Gastroesophageal sphincter (tissue), 3 donors: ENCODE results near the gene AADAC.

Source experiments
- EP300 ChIP-seq: sonication (generic); formaldehyde crosslinking; IDR thresholded peaks from one replicate; pipeline ENCODE4 v1.6.1; 2017; ENCODE audit warnings: antibody characterized with exemption, mild to moderate bottlenecking
- TF ChIP-seq, protein P1 (sequence below), 4 experiments: fragments of 200-600 bp in 2 of 4; fragments of 450-650 bp in 2 of 4; sonication (generic) in 1 of 4; IDR thresholded peaks; one replicate each; pipeline ENCODE4 v1.5.1; 2017 to 2019; ENCODE audit warnings: antibody characterized with exemption in 4 of 4, mild to moderate bottlenecking in 2 of 4, moderate library complexity in 2 of 4

- TF ChIP-seq, protein P1, sequence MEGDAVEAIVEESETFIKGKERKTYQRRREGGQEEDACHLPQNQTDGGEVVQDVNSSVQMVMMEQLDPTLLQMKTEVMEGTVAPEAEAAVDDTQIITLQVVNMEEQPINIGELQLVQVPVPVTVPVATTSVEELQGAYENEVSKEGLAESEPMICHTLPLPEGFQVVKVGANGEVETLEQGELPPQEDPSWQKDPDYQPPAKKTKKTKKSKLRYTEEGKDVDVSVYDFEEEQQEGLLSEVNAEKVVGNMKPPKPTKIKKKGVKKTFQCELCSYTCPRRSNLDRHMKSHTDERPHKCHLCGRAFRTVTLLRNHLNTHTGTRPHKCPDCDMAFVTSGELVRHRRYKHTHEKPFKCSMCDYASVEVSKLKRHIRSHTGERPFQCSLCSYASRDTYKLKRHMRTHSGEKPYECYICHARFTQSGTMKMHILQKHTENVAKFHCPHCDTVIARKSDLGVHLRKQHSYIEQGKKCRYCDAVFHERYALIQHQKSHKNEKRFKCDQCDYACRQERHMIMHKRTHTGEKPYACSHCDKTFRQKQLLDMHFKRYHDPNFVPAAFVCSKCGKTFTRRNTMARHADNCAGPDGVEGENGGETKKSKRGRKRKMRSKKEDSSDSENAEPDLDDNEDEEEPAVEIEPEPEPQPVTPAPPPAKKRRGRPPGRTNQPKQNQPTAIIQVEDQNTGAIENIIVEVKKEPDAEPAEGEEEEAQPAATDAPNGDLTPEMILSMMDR (IDR thresholded peaks at IDR 0.05), result no peak
- TF ChIP-seq EP300, result no peak
Observed at GRCh38 chr3:151794080-151794479, 19.8 kb upstream of the AADAC start.
